Measurements from ENCODE around the gene ETV3L. TPM values are rescaled to one million over a fixed set of nuclear protein-coding genes. Genes with fewer than 3 reads are reported as not detected.

ETV3L gene
- polyA plus RNA-seq, 3 donors = not detected

DNA sequence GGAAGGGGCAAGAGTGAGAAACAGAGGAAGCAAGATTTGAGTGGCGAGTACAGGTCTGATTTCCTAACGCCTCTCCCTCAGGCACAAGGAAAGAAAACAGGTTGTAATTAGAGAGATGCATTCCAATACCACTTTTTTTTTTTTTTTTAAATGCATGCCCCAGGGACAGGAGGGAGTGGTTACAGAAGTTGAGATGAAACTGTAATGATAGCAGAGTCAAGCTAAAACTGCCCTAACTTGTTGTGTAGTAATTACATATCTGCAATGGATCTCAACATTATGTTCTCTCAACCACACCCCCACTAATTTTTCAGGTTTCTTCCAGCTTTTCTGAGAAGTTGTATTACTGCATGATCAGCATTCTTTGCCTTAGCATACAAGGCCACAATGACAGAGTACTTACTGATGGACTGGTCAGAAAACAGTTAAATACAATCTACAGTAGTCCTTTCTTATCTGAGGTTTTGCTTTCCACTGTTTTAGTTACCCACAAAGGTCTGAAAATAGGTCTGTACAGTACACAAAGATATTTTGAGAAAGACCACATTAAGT is 33.1 kb upstream of the ETV3L start:
- DNase-seq = no peak

GRCh38 chr1:157132111-157132510 is 32.5 kb upstream of the ETV3L start:
- no peak for DNase-seq

GRCh38 chr1:157131281-157131680 is 31.7 kb upstream of the ETV3L start:
- no peak for DNase-seq

DNA sequence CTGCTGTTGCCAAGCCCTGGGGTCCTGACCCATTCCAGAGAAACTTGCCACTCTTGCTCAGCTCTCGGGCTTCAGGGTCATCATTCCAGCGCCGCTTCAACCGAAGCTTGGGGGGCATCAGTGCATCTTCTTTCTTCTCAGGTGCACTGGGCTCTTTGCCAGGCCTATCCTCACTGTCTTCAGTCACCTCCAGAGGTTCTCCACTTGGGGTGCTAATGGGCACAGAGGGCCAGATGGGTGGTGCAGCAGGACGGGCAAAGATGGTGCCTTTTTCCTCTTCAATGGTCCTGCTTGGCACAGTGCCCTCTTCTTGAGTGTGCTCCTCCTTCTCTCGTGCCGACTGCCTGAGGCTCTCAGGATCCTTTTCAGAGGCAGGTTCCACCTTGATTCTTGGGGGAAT is 25.2 kb upstream of the ETV3L start:
- DNase-seq = no peak

GRCh38 chr1:157119448-157119847 is 19.8 kb upstream of the ETV3L start:
- no peak for DNase-seq

DNA sequence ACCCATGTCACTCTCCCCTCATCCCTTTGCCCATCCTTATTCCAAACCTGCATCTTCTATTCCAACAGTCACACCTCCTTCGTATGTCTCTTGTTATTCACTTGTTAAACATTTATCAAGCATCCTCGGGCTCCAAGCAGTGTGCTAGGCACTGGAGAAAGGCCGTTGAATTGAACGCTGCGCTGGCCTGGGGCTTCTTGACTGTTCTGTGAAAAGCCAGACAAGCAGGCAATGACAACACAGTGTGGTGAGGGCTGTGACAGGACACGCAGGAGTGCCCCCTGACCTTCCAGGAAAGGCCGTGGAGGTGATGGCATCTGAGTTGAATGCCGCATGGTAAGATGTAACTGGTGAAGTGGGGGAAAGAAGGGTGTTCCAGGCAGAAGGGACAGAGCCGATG is 19.4 kb upstream of the ETV3L start:
- no peak for DNase-seq

DNA sequence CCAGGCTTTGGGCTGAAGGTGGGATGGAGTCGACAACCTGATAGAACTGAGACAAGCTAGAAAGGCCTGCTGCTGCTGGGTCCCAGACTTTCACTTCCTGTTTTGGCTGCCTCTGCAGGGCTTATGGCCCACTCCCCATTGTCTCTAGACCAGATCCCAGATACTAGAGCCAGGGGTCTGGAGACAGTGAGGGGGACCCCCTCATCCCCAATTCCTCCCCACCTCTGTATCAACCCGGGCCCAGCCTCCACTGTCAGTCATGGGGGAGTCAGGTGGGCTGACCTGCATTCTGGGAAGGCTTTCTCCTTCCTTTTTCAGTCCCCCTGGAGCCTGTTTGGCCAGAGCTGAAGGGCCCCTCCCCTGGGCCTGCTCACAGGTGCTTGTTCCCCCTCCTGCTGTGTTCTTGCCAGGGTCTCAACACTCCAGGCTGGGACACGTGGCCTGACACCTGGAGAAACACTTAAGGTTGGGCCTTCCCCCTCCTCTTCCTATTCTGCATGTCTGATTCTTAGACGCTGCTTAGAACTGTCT is 18.0 kb upstream of the ETV3L start:
- DNase-seq = no peak

- no peak for DNase-seq
Measured at GRCh38 chr1:157116737-157117103, 17.1 kb upstream of the ETV3L start.

GRCh38 chr1:157115851-157116736 is 16.5 kb upstream of the ETV3L start:
- no peak for DNase-seq

- no peak for DNase-seq
Measured at GRCh38 chr1:157115429-157115838, 15.8 kb upstream of the ETV3L start.

- no peak for DNase-seq
Measured at GRCh38 chr1:157114183-157115121, 14.8 kb upstream of the ETV3L start.

DNA sequence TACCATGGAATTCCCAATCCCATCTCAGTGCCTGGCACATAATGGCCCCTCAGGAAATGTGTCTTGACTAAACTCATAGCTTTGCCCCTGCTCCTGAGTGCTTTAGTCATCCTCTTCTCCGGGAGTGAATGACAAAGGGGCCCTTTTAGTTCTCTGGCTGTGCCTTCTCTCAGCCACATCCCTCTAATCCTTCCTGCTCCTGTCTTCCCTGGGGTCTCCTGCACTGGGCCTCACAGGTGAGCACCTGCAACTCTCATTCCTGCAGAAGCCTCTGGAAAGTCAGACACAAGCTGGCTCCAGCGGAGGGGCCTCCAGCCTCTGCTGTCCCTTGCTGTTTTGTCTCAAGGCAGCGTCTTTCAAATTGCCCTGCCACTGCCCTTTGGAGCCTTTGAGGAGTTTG is 14.0 kb upstream of the ETV3L start:
- no peak for DNase-seq

- DNase-seq = no peak
Measured at GRCh38 chr1:157113106-157113505, 13.5 kb upstream of the ETV3L start.

DNA sequence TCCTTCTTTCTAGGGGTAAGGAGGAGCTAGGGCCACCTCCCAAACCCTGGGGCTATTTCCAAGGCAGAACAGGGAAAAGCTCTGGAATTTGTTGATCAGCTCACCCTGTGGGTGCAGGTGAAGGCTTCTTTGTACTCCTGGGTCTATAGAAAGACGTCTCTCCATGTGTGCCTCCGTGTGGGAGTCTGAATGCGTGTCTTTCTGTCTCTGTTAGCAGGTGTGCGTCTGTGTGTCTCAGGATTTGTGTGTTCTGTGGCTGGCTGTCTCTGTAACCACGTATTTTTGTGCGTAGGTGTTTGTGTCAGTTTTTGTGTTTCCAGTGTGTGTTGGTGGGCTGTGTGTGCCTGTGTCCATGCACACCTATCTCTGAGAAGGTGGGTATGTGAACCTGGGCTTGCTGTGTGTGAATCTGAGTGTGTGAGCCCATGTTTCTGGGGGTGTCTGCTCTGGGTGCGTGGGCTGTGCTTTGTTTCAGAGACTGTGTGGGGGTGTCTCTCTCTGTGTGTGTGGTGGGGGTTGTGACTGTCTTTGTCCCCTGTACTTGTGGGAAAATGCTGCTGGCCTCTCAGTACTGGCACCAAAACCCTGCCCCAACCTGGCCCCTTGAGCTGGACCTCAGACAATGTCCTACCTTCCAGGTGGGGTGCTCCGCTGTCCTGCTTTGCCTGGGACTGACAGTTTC is 12.7 kb upstream of the ETV3L start:
- DNase-seq = no peak

DNA sequence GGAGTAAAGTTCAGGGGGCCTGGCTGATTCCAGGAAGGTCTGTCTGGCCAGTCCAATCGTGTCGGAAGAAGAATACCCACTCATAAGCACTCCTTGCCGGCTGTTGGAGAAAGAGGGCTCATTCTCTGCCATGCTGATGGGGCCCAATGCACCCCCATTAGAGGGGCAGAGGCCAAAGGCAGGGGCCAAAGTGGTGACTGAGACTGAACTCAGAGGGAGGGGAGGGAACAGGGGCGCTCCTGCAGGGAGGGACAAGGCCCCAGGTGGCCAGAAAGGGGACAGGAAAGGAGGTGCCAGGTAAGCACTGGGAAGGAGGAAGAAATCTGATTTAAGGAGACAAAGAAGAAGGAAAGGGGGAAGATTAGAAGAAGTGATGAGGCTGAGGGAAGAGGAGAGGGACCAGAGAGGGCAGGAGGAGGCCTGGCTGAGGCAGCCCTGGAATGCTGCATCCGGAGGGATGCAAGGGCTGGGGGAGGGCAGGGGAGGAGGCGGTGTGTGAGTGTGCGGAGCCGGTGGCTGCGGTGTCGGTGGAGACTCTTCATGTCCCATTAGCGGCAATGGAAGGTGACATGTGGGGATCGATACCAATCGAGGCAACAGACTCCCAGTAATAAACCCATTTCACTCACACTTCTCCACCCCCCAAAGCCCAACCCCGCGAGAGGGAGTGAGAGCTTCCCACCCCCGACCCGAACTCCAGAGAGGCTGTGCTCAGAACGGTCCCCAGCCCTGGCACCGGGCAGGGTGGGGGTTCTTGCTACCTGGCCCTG is 12.0 kb upstream of the ETV3L start:
- no peak for DNase-seq

DNA sequence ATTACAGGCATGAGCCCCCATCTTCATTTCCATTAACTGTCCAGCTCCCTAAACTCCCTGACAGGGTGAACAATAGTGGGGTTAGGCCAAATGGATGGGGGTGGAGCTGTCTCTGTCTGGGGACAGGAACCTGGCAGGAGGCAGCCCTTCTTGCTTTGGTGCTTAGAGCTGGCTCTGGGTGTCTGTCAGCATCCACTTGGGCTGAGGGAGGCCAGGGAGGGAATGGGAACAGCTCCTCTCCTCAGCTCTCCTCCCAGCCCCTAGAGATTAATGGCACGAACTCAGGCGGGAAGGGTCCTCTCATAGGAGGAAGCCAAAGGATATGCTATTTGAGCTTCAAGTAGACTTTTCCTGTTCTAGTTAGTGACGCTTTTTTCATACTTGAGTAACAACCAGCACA is 11.1 kb upstream of the ETV3L start:
- no peak for DNase-seq

DNA sequence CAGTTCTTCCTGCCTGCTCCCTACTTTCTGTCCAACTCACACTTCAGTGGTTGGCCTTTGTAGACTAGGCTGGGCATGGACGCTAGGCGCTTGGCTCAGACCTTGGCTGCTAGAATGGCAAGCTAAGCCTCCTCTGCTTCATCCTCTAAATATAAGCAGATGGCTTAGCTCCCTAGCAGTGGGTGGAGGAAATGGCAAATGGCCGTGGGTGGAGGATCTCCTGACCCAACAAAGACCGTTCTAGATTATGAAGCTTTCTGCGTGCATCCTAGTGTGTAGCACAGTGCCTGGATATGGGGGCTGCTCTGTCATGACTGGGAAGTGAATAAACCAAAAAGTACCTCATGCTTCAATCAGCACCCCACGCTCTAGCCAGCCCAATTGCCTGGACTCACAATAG is 10.4 kb upstream of the ETV3L start:
- DNase-seq = no peak

GRCh38 chr1:157108448-157108847 is 8.8 kb upstream of the ETV3L start:
- no peak for DNase-seq

GRCh38 chr1:157107702-157108101 is 8.1 kb upstream of the ETV3L start:
- DNase-seq = no peak

GRCh38 chr1:157106813-157107189 is 7.2 kb upstream of the ETV3L start:
- no peak for DNase-seq
